ENCODE data around the gene RASGEF1B.

RASGEF1B gene

DNA sequence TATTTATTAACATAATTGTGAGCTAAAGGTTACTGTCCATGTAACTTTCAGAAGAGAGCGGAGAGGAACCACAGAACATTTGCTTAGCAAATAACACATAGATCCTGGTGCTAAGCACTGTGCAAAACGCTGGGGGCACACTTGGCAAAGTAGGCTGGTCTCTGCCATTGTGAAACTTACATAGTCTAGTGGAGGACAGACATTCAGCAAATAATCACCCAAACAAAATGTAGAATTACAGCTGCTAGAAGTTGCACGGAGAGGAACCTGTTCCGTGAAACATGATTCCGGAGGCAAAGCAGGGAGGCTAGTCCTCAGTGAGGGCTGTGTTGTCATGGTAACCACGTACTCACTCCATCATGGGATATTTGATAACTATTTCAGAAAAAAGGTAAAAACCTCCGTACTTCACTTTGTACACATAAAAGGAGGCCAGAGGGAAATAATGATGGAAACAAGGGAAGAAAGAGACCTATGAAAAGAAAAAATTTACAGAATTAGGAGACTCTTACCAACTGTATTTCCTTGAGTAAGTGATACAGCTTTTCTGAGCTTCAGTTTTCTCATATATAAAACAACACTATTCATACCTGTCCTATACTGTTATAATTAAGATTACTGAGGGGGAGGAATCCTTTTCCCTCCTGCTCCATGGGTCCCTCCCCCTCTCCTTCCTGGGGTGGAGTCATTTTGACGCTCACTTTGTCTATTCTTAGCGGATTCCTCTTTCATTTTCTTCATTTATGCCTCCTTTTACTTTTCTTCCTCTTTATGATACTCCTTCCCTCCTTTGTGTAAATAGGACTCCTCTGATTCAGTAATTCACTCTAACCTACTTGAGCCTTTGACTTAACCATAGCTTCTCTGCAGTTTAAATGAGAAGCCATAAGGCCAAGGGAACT lies 825 bp upstream of the RASGEF1B start:
- CTCF ChIA-PET = interaction anchor here (0.8 to 5.6 kb wide), 12 partner anchors 9 to 796 kb away, joined by 3 to 40 read pairs (median 3); no protein-coding TSS in a partner anchor
- POLR2A ChIA-PET = no interaction called here
- TF ChIP-seq, protein P1, sequence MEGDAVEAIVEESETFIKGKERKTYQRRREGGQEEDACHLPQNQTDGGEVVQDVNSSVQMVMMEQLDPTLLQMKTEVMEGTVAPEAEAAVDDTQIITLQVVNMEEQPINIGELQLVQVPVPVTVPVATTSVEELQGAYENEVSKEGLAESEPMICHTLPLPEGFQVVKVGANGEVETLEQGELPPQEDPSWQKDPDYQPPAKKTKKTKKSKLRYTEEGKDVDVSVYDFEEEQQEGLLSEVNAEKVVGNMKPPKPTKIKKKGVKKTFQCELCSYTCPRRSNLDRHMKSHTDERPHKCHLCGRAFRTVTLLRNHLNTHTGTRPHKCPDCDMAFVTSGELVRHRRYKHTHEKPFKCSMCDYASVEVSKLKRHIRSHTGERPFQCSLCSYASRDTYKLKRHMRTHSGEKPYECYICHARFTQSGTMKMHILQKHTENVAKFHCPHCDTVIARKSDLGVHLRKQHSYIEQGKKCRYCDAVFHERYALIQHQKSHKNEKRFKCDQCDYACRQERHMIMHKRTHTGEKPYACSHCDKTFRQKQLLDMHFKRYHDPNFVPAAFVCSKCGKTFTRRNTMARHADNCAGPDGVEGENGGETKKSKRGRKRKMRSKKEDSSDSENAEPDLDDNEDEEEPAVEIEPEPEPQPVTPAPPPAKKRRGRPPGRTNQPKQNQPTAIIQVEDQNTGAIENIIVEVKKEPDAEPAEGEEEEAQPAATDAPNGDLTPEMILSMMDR (IDR thresholded peaks at IDR 0.05; ENCODE audit: control extremely low read depth, extremely low read depth, low read depth, missing control alignments) = peak; percentile 11
- peak; percentile 41 for DNase-seq (ENCODE audit: extremely low spot score)

DNA sequence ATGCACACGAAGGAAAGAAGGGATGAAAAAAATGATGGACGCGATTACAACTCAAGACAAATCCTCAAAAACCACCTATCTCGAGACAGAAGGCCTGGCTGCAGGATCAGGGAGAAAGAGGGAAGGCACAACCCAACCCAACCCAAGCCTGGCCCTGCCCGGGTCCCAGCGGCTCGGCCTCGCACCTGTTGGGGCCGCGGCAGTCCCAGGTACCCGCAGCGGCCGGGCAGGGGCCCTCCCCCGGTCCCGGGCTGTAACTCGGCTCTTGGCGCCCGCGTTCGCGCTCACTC lies 464 bp downstream of the RASGEF1B start:
- ChIA-PET CTCF (interaction anchor here (0.8 to 5.6 kb wide), 6 partner anchors 20 to 374 kb away, joined by 3 to 40 read pairs (median 3); no protein-coding TSS in a partner anchor), POLR2A (no interaction called here)
- DNase-seq (ENCODE audit: extremely low spot score) = peak; percentile 31
- TF ChIP-seq, protein P1 (IDR thresholded peaks at IDR 0.05; ENCODE audit: control extremely low read depth, extremely low read depth, low read depth, missing control alignments) = no peak

DNA sequence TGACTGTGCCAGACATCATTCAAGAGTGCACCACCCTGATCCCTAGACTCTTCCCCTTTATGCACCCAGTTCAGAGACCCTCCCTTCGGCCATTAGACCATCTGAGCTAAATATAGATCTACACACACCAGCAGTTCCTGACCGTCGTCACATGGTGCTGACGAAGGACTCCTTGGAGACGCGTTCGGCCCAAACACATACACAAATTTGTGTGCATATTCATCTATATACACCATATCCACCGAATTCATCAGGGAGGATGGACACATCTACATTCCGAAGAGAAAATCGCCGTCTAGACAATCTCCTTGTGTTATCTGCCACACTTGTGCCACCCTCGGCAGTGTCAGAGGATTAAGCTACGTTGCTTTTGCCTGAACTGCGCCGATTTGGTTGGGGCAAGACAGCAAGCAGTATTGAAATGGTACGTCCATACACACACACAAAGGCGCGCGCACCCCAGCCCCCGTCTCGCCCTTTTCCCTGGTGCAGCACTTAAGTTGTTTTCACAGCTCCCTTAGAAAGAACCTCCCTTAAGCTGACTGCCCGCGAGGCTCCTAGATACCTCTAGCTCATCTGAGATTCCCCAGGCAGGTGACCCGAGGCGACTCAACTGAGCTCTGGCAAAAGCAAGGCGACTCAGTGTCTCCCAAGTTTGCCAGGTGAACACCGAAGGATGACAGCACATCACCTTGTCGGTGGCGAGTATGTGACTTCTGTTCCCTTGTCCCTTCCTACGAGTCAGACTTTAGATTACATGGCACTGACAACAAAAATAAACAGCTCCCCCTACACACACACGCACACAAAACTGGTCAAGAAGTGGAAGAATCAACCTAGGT lies 1.0 kb downstream of the RASGEF1B start:
- POLR2A ChIA-PET = no interaction called here
- peak; percentile 15 for DNase-seq (ENCODE audit: extremely low spot score)
- TF ChIP-seq, protein P1 (IDR thresholded peaks at IDR 0.05; ENCODE audit: control extremely low read depth, extremely low read depth, low read depth, missing control alignments) = no peak
- CTCF ChIA-PET = interaction anchor here (1.4 to 5.6 kb wide), 4 partner anchors 21 to 374 kb away, joined by 3 to 40 read pairs (median 3); no protein-coding TSS in a partner anchor

DNA sequence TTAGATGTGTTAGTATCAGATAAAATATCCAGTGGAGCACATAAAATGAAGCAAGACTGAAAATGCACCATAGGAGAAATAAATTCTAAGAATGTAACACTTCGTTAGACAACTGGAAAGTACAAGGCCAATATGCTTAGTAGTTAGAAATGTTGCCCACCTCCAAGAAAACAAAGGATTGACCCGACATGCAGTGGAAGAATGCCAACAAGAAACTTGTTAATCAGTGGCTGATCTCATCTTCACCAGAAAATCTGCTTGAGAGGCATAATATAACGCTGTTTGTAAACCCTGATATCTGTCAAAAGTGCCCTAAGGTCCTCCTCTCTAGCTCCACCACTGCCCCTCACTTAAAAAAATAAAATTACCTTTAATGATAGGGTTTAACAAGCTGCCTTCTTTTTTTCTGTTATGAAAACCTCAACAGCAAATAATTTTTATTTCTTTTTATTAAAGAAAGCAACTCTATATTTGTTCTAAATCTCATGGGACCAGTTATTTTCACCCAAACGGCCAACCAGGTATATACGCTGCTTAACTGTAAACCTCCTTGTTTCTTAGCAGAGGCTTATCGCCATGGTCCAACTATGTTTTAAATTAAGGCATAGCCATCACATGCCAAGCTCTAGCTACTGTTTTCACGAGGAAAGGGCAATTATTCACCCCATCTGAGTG lies 1.8 kb downstream of the RASGEF1B start:
- DNase-seq (ENCODE audit: extremely low spot score) = no peak
- ChIA-PET POLR2A (no interaction called here), CTCF (interaction anchor here (0.9 to 5.6 kb wide), 4 partner anchors 22 to 375 kb away, joined by 3 to 40 read pairs (median 3); no protein-coding TSS in a partner anchor)
- TF ChIP-seq, protein P1 (IDR thresholded peaks at IDR 0.05; ENCODE audit: control extremely low read depth, extremely low read depth, low read depth, missing control alignments) = no peak

DNA sequence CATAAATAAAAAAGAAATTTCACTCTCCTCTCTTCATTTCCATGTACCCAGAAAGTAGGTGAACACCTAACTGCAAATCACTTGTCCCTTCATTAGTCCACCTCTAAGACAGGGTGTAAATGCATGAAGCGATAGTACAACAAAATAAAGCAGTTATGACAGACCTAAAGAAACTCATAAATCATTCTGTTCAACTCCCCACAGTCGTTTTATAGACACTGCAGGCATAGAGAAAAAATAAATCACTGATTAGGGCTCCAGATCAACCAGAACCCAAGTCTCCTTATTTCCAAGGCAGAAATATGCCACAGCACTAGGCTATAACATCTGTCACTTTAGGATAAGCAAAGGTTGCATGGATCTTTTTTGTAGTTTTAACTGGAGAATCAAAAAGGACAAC lies 3.0 kb downstream of the RASGEF1B start:
- no peak for DNase-seq (ENCODE audit: extremely low spot score)
- ChIA-PET POLR2A (no interaction called here), CTCF (interaction anchor here (0.9 to 5.6 kb wide), 4 partner anchors 269 to 377 kb away, joined by 3 to 90 read pairs (median 29); no protein-coding TSS in a partner anchor)
- TF ChIP-seq, protein P1 (IDR thresholded peaks at IDR 0.05; ENCODE audit: control extremely low read depth, extremely low read depth, low read depth, missing control alignments) = no peak

DNA sequence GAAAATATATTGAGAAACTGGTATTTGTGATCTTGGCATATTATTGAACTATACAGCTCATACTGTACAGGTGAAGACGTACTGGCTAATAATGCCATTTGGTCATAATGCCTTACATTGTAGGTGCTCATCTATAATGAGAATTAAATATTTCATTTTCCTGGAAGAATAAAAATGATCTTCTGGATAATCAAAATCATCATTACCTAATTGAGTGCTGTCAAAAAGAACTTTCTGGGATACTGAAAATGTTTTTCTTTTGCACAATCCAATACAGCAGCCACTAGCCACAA lies 4.1 kb downstream of the RASGEF1B start:
- CTCF ChIA-PET = interaction anchor here (0.7 to 4.6 kb wide), 48 partner anchors 10 to 818 kb away, joined by 3 to 90 read pairs (median 4); no protein-coding TSS in a partner anchor
- POLR2A ChIA-PET = no interaction called here
- DNase-seq (ENCODE audit: extremely low spot score) = no peak
- TF ChIP-seq, protein P1 (IDR thresholded peaks at IDR 0.05; ENCODE audit: control extremely low read depth, extremely low read depth, low read depth, missing control alignments) = no peak
